Activated CD4-positive, alpha-beta memory T cell treated with anti-CD3 and anti-CD28 coated beads for 36 hours (primary cell): Measurements from ENCODE around the gene ADM5. TPM values are rescaled to one million over a fixed set of nuclear protein-coding genes. Genes with fewer than 3 reads are reported as not detected.

Source experiments
- CTCF ChIA-PET: fragments of 350-600 bp; sonication (Branson Sonifier 250); formaldehyde crosslinking; loops from one replicate; lab custom pipeline; 2021; ENCODE audit warnings: antibody characterized with exemption, inconsistent platforms; lab: Charles Lee
- POLR2A ChIA-PET: fragments of 350-600 bp; sonication (Branson Sonifier 250); formaldehyde crosslinking; loops from one replicate; lab custom pipeline; 2021; ENCODE audit warnings: antibody characterized with exemption; lab: Charles Lee
- DNase-seq: peaks from one replicate; pipeline ENCODE4 v3.0.0-alpha.2; 2020
- H3K27ac Mint-ChIP-seq: one replicate; pipeline ENCODE4 v1.8.0; 2021; ENCODE audit warnings: mixed read lengths
- H3K27me3 Mint-ChIP-seq: one replicate; pipeline ENCODE4 v1.8.0; 2021; ENCODE audit warnings: mixed read lengths
- H3K36me3 Mint-ChIP-seq: one replicate; pipeline ENCODE4 v1.8.0; 2021; ENCODE audit warnings: mixed read lengths
- H3K4me1 Mint-ChIP-seq: one replicate; pipeline ENCODE4 v1.8.0; 2021; ENCODE audit warnings: low read depth, mixed read lengths
- H3K4me3 Mint-ChIP-seq: one replicate; pipeline ENCODE4 v1.8.0; 2021; ENCODE audit warnings: mild to moderate bottlenecking, mixed read lengths
- H3K9me3 Mint-ChIP-seq: one replicate; pipeline ENCODE4 v1.8.0; 2021; ENCODE audit warnings: mixed read lengths
- intact Hi-C: fragments of 100-400 bp; cut with micrococcal nuclease; formaldehyde crosslinking; loops from one replicate; pipeline ENCODE4 v1.15.1; 2023
- total RNA-seq, 2 experiments: library from RNA; stranded (reverse); gene quantifications; one replicate each; pipeline ENCODE4 v1.2.3, GENCODE V29; 2021

The ADM5 gene
- total RNA-seq, 2 experiments from 2014 or later, result 2.9 to 3.0 TPM

- H3K4me3 Mint-ChIP-seq, result peak within 1 kb of the TSS; percentile 75
- H3K9me3 Mint-ChIP-seq, result no peaks in the 10 kb centered on the region
- intact Hi-C loops, result no loop called here
- H3K27ac Mint-ChIP-seq, result no peak within 1 kb of the TSS
- POLR2A ChIA-PET, result interaction anchor here (0.7 to 2.0 kb wide), 2 partner anchors 11 to 14 kb away, joined by 3 to 6 read pairs; partner anchors contain the start of gene PRMT1
- DNase-seq, result peak; percentile 71
- H3K27me3 Mint-ChIP-seq, result peaks cover 15% of the 10 kb centered on the region
- CTCF ChIA-PET, result interaction anchor here (1.6 kb wide), 1 partner anchor 14 kb away, joined by 3 read pairs; no protein-coding TSS in a partner anchor
- H3K4me1 Mint-ChIP-seq, result peaks cover 16% of the 10 kb centered on the region
- peaks cover 23% of the 10 kb centered on the region for H3K36me3 Mint-ChIP-seq
These were observed 1.4 kb downstream of the ADM5 start, which contains the start of gene CPT1C for GRCh38 chr19:49690656-49691242. Gene CPT1C, plus strand, starts transcription at chr19:49691116. Its CDS starts 1,137 bp downstream, at chr19:49692253.

- H3K36me3 Mint-ChIP-seq, result peaks cover 22% of the 10 kb centered on the region
- intact Hi-C loops, result no loop called here
- ChIA-PET CTCF (interaction anchor here (0.8 to 1.6 kb wide), 3 partner anchors 11 to 178 kb away, joined by 3 to 8 read pairs (median 3); no protein-coding TSS in a partner anchor), POLR2A (interaction anchor here (0.9 to 2.0 kb wide), 2 partner anchors 11 to 15 kb away, joined by 3 to 6 read pairs; partner anchors contain the start of gene PRMT1)
- H3K27me3 Mint-ChIP-seq, result peaks cover 15% of the 10 kb centered on the region
- no peaks in the 10 kb centered on the region for H3K9me3 Mint-ChIP-seq
- peaks cover 16% of the 10 kb centered on the region for H3K4me1 Mint-ChIP-seq
- DNase-seq, result peak; percentile 57
- H3K27ac Mint-ChIP-seq, result no peak overlapping the region
- H3K4me3 Mint-ChIP-seq, result peak overlapping the region; percentile 75
These were observed 2.1 kb downstream of the ADM5 start for GRCh38 chr19:49691243-49692146.

- no peak overlapping the region for H3K27ac Mint-ChIP-seq
- H3K36me3 Mint-ChIP-seq, result peaks cover 18% of the 10 kb centered on the region
- ChIA-PET CTCF (interaction anchor here (0.8 to 1.5 kb wide), 2 partner anchors 11 to 178 kb away, joined by 3 to 8 read pairs; no protein-coding TSS in a partner anchor), POLR2A (interaction anchor here (0.9 kb wide), 1 partner anchor 11 kb away, joined by 3 read pairs; no protein-coding TSS in a partner anchor)
- no peak for DNase-seq
- H3K9me3 Mint-ChIP-seq, result no peaks in the 10 kb centered on the region
- peaks cover 16% of the 10 kb centered on the region for H3K4me1 Mint-ChIP-seq
- intact Hi-C loops, result no loop called here
- peaks cover 15% of the 10 kb centered on the region for H3K27me3 Mint-ChIP-seq
- no peak overlapping the region for H3K4me3 Mint-ChIP-seq
These were observed 2.7 kb downstream of the ADM5 start for GRCh38 chr19:49692147-49692506.

GRCh38 chr19:49696115-49696514 is 6.7 kb downstream of the ADM5 start:
- intact Hi-C loops, result no loop called here
- Mint-ChIP-seq H3K36me3 (no peaks in the 10 kb centered on the region), H3K4me1 (peaks cover 3% of the 10 kb centered on the region), H3K27ac (no peak overlapping the region), H3K9me3 (no peaks in the 10 kb centered on the region), H3K27me3 (peaks cover 9% of the 10 kb centered on the region), H3K4me3 (no peak overlapping the region)
- ChIA-PET POLR2A (interaction anchor here (0.6 kb wide), 1 partner anchor 11 kb away, joined by 4 read pairs; no protein-coding TSS in a partner anchor), CTCF (interaction anchor here (1.3 kb wide), 1 partner anchor 15 kb away, joined by 8 read pairs; no protein-coding TSS in a partner anchor)
- no peak for DNase-seq

GRCh38 chr19:49696865-49697264 is 7.5 kb downstream of the ADM5 start:
- intact Hi-C loops, result no loop called here
- no peak overlapping the region for H3K27ac Mint-ChIP-seq
- POLR2A ChIA-PET, result no interaction called here
- no peaks in the 10 kb centered on the region for H3K36me3 Mint-ChIP-seq
- no peaks in the 10 kb centered on the region for H3K4me1 Mint-ChIP-seq
- no peak overlapping the region for H3K4me3 Mint-ChIP-seq
- no peak for DNase-seq
- CTCF ChIA-PET, result no interaction called here
- H3K9me3 Mint-ChIP-seq, result no peaks in the 10 kb centered on the region
- H3K27me3 Mint-ChIP-seq, result peaks cover 8% of the 10 kb centered on the region

- POLR2A ChIA-PET, result no interaction called here
- intact Hi-C loops, result no loop called here
- CTCF ChIA-PET, result no interaction called here
- Mint-ChIP-seq H3K27ac (no peak overlapping the region), H3K4me3 (no peak overlapping the region), H3K9me3 (no peaks in the 10 kb centered on the region), H3K4me1 (no peaks in the 10 kb centered on the region), H3K27me3 (peaks cover 4% of the 10 kb centered on the region), H3K36me3 (no peaks in the 10 kb centered on the region)
- no peak for DNase-seq
These were observed 10.0 kb downstream of the ADM5 start for GRCh38 chr19:49699364-49699763.

- CTCF ChIA-PET, result no interaction called here
- Mint-ChIP-seq H3K27me3 (peaks cover 4% of the 10 kb centered on the region), H3K36me3 (no peaks in the 10 kb centered on the region), H3K4me1 (no peaks in the 10 kb centered on the region), H3K9me3 (no peaks in the 10 kb centered on the region), H3K27ac (no peak overlapping the region), H3K4me3 (no peak overlapping the region)
- no peak for DNase-seq
- POLR2A ChIA-PET, result interaction anchor here (0.6 to 0.7 kb wide), 2 partner anchors 12 to 190 kb away, joined by 3 read pairs; no protein-coding TSS in a partner anchor
- intact Hi-C loops, result no loop called here
These were observed 11.2 kb downstream of the ADM5 start for GRCh38 chr19:49700563-49700962.

GRCh38 chr19:49701271-49701786 is 11.9 kb downstream of the ADM5 start:
- Mint-ChIP-seq H3K36me3 (no peaks in the 10 kb centered on the region), H3K27ac (no peak overlapping the region), H3K4me1 (no peaks in the 10 kb centered on the region), H3K4me3 (no peak overlapping the region), H3K9me3 (no peaks in the 10 kb centered on the region), H3K27me3 (peaks cover 4% of the 10 kb centered on the region)
- intact Hi-C loops, result no loop called here
- POLR2A ChIA-PET, result interaction anchor here (0.6 kb wide), 1 partner anchor 11 kb away, joined by 3 read pairs; no protein-coding TSS in a partner anchor
- CTCF ChIA-PET, result no interaction called here
- no peak for DNase-seq

GRCh38 chr19:49704888-49705642 is 15.7 kb downstream of the ADM5 start:
- no peak overlapping the region for H3K4me3 Mint-ChIP-seq
- no peaks in the 10 kb centered on the region for H3K9me3 Mint-ChIP-seq
- DNase-seq, result no peak
- CTCF ChIA-PET, result interaction anchor here (1.2 kb wide), 1 partner anchor 24 kb away, joined by 4 read pairs; no protein-coding TSS in a partner anchor
- intact Hi-C loops, result no loop called here
- no peaks in the 10 kb centered on the region for H3K36me3 Mint-ChIP-seq
- peaks cover 4% of the 10 kb centered on the region for H3K27me3 Mint-ChIP-seq
- POLR2A ChIA-PET, result no interaction called here
- H3K4me1 Mint-ChIP-seq, result no peaks in the 10 kb centered on the region
- no peak overlapping the region for H3K27ac Mint-ChIP-seq

- H3K4me1 Mint-ChIP-seq, result no peaks in the 10 kb centered on the region
- H3K27me3 Mint-ChIP-seq, result peaks cover 4% of the 10 kb centered on the region
- H3K9me3 Mint-ChIP-seq, result no peaks in the 10 kb centered on the region
- intact Hi-C loops, result no loop called here
- POLR2A ChIA-PET, result no interaction called here
- no peak overlapping the region for H3K27ac Mint-ChIP-seq
- CTCF ChIA-PET, result no interaction called here
- no peaks in the 10 kb centered on the region for H3K36me3 Mint-ChIP-seq
- H3K4me3 Mint-ChIP-seq, result no peak overlapping the region
- DNase-seq, result no peak
These were observed 16.5 kb downstream of the ADM5 start for GRCh38 chr19:49705919-49706318.

- POLR2A ChIA-PET, result no interaction called here
- H3K4me3 Mint-ChIP-seq, result no peak overlapping the region
- H3K27me3 Mint-ChIP-seq, result no peaks in the 10 kb centered on the region
- H3K36me3 Mint-ChIP-seq, result no peaks in the 10 kb centered on the region
- CTCF ChIA-PET, result no interaction called here
- no peak overlapping the region for H3K27ac Mint-ChIP-seq
- DNase-seq, result no peak
- intact Hi-C loops, result no loop called here
- no peaks in the 10 kb centered on the region for H3K9me3 Mint-ChIP-seq
- no peaks in the 10 kb centered on the region for H3K4me1 Mint-ChIP-seq
These were observed 21.1 kb downstream of the ADM5 start for GRCh38 chr19:49710372-49710951.
